SKM-1 (cell line): ENCODE results near the gene CIB2.
"Not testable (repeated sequence)": the region's sequence is repeated elsewhere in the genome, so short reads cannot be mapped to it uniquely, and the experiment has no call there.

ENCODE experiments used
- DNase-seq: peaks from one replicate; lab custom pipeline; 2025; ENCODE audit not compliant: unreplicated experiment; lab: John Stamatoyannopoulos, UW

CIB2 gene

DNA sequence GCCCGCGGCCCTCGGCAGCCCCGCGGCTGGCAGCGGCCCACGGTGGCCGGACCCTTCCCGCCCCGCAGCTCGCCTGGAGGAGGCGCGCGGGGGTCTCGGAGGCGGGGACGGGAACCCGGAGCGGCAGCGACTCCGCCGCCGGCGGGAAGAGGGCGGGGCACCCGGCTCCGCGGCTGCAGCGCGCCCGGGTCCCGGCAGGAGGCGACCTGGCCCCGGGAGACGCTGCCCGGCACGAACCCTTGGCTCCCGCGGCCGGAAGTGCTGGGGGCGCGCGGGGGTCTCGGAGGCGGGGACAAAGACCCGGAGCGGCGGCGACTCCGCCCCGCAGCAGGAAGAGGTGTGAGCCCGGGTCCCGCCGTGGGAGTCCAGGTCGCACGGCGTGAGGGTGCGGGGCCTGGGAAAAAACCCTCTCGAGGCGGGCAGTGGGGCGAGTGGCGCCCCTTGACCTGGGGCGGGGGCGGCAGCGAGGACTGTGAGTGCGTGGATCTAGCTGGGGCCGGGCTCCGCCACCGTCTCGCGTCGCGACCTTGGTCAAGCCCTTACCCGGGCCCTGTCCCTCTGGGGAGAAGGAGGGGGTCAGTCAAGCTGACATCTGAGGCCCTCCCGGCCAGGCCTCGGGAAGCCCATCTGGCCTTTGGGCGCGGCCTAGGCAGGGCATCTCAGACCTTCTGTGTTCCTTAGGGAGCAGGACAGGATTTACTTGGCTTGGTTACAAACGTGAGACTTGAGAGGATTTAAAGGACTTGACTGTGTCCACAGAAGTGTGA lies at the start of gene CIB2:
CIB2 (minus strand) TSS at position 151 of the 767 bp plus-strand sequence. CDS start 230 bp downstream, outside the sequence.
- DNase-seq: peak; percentile 17

DNA sequence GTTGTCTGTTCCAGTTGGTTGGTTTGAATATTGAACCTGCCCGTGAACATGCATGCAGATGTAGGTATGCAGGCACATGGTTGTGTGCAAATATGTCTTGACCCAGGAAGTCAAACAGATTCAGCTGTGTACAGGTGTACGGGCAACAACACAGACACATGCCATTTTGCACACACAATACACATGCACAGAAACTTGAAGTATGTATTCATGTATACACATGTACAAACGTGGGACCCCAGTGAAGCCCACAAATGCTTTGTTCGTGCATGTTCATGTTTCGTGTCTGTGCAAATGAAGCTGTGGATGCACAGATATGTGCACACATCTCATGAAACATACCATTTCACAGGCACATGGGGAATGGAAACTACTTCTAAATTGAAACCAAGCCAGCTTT lies 48.7 kb upstream of the CIB2 start:
- no peak for DNase-seq

DNA sequence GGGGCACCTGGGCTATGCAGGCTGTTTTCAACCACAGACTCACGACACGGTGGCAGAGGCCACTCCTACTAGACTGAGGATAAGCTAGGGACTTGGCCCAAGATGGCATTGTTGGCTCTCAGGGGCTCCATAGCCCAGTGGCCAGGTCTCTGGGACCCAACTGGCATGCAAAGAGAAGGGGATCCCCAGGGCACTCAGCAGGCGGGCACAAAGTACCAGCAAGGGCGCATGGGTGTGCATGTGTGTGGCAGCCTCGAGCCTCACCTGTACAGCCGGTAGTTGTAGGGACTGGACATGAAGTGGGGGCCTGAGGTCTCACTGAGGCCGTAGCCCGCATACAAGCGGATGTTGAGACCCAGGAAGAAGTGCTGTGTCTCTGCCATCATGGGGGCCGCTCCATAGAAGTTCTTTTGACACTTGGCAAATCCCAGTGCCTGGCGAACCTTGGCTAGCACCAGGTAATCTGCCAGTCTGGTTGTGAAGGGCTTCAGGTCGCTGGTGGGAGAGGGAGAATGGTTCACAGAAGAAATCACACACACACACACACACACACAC lies 48.1 kb upstream of the CIB2 start:
- no peak for DNase-seq

DNA sequence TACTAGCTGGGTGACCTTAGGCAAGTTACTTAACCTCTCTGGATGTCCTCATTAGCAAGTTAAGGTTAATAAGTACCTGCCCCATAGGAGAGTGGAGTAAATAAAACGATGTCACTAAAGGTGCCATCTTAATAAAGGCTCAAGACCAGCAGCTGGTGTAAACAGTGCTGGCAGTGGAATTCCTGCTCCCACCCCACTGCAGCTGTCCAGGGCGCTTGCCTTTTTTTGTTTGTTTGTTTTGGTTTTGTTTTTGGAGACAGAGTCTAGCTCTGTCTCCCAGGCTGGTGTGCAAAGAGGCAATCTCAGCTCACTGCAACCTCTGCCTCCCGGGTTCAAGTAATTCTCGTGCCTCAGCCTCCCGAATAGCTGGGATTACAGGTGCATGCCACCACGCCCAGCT lies 46.8 kb upstream of the CIB2 start:
- no peak for DNase-seq

DNA sequence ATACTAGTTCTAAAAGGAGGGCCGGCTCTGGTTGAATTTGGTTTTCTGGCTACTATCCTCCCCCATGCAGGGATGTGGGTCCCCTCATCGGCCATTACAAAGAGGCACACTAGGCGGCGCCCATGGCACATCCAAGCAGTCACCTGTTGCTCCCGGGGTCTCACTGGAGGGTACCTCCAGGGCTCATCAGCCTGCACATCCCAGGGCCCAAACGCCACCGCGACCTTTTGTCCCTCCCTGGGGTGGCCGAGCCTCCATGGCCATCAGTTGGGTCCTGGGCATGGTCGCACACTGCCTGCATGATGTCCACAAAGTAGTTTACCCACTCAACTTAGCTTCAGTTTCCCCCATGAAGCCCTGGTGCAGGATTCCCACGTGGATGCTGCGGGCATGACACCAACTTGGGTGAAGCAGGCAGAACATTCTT lies 46.2 kb upstream of the CIB2 start:
- DNase-seq: no peak

DNA sequence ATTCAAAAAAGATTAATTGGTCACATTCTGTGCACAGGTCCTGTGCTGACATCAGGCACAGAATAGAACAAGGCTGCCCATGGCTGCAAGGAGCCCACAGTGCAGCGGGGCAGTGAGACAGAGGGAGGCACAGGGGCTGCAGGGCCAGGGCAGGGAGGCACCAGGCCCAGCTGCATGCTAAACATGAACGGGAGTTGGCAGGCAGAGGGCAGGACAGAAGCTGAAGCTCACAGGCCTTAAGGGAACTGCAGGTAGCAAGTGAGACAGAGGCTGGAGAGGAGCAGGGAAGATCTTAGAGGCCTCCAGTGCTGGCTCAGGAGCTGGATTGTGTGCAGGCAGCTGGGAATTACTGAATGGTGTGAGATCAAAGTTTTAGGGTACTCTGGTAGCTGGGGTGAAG lies 44.1 kb upstream of the CIB2 start:
- no peak for DNase-seq

DNA sequence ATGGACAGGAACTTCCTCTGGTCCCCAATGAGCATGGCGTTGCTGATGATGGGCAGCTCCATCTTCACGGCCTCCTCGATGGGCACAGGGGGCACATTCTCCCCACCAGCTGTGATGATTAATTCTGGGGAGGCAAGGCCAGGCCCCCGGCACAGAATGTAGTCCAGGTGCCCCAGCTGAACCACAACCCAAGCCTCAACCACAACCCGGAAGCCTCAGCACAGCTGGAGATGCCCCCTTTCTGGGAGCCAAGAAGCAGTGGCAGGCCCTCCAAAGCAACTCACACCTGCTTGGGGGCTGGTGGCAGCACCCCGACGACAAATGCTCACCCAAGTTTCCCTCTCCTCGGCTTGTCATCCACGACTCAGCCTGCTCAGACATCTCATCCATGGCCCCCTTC lies 43.2 kb upstream of the CIB2 start:
- DNase-seq: no peak

DNA sequence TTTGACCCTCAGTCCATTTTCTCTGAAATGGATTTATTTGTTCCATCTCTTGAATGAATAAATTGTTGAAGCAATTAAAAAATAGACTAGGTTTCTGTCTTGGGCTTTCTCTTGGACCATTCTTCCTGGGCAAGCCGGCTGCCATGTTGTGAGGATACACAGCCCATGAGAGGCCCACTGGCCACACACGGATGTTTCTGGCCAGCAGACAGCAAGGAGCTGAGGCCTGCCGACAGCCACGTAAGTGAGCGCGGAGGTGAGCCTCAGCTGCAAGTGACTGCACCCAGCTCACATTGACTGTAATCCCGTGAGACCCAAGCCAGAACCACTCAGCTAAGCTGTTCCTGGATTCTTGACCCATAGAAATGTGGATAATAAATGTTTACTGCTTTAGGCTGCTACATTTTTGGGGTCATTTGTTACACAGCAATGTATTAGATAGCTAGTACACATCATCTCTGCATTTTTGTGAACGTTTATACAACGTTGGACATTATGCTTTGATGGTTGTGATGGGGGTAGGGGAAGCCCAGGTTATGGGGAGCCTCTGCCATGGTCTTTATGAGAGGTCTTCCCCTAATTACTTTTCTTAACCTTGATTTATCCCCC lies 40.7 kb upstream of the CIB2 start:
- DNase-seq: no peak

DNA sequence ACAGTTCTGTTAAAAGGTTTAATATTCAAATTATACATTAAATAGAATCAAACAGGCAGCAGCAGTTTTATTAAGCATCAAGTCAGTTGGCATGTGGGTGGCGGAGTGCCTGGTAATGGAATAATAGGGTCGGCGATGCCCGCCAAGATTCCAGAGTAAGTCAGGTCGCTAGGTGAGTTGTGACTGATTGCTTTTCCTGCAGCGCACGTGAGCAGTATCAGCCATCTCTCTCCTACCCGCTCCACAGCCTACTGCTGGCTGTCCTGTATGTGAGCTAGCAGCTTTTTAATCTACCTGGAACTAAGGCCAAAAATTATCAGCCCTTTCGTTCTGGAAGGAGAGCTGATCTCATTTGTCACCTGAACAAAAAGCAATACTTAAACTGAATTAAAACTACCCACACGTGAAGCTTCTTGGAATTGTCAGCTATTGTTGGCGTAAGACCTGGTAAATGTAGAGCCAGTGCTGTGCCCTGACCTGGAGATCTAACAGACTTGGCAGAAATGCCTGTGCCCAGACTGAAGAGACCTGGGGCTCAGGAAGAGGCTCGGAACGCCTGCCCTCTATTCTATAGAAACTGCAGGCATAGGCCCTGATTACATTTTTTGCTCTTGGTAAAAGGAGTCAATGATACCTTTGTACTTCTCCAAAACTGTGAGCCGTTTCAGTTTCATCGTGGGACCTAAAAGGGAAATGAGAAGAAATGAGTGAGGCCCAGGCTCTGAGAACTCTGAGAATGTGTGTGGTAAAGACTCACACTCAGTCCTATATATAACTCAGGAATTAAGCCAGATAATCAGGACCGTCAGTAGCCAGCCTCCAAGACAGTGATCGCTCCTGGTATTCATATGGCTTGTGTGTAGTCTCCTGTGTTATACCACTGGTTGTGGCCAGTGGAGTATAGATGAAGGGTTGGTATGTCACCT lies 39.9 kb upstream of the CIB2 start:
- no peak for DNase-seq

DNA sequence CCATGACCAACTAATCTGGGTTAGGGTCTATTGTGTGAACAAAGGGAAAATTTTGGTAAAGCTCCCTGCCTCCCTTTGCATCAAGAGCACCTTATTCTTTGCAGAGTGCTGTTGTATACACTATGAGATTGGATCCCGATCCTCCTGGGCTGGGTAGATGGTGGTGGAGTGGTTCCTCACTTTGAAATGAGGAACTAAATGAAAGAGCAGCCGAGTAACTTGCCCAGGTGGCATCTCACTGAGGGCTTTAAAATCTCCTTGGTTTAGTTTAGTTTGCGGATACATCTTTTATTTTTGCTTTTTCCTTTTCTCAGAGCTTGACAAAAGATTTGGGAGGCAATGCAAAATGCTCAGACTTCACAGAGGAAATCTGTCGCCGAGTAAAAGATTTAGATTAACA lies 37.4 kb upstream of the CIB2 start:
- DNase-seq: no peak

DNA sequence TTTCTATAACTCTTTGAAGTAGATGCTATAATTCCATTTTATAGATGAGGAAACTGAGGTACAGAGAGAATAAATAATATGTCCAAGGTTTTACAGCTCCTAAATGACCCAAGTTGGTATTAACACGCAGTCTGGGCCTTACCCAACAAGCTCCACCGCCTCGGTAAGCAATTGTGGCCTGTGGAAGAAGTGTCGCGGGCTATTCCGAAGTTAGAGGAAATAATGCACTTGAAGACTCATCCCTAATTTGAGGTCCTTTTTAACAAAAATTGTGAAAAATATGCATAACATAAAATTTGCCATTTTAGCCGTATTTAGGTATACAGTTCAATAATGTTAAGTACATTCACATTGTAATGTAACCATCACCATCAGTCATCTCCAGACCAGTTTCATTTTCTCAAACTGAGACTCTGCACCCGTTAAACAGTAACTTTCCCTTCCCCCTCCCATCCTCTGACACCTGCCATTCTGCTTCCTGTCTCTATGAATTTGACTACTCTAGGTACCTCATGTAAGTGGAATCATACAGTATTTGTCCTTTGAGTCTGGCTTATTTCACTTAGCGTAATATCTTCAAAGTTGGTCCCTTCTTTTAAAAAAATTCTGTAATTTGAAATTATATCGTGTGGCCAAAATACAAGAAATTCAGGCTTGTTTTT lies 36.1 kb upstream of the CIB2 start:
- DNase-seq: no peak

DNA sequence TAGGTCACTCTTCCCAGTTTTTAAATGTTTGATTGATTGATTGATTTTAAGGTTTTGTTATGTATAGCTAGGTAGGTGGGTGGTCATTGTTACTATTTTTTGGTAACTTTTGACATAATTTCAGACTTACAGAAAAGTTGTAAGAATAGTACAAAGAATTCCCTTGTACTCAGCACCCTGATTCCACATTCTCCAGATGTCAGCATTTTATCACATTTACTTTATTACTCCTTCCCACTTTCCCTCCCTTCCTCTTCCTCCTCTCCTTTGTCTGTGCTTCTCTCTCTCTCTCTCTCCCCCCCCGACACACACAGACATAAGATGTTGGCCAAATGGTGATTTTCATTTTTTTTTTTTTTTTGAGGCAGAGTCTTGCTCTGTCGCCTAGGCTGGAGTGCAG lies 32.8 kb upstream of the CIB2 start:
- DNase-seq: no peak

DNA sequence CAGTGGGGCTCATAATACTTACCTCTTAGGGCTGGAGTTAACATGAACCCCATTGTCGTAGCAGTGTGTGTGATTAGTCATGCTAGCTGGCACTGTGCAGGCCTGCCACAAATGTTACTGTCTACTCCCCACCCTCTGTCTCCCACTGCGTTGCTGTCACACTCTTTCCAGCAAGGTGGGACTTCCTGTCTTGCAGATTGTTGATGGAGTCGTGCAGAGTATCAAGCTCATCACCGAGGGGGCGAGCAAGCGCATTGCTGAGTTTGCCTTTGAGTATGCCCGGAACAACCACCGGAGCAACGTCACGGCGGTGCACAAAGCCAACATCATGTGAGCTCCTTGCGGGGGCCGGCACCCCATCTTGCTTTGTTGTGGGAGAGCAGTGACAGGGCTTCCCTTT lies 30.8 kb upstream of the CIB2 start:
- no peak for DNase-seq

DNA sequence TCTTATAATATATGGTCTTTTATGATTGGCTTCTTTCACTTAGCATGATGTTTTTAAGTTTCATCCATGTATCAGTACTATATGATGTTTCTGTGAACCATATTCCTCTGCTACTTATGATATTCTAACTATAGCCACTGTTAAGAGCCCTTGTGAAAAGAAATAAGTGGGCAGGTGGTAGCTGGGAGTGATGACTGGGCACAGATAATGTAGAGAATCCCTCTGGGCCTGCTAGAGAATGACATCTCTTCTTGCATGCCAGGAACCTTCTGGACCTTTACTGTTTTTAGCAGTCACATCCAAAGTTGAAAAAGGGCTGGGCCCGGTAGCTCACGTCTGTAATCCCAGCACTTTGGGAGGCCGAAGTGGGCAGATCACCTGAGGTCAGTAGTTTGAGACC lies 28.1 kb upstream of the CIB2 start:
- no peak for DNase-seq

DNA sequence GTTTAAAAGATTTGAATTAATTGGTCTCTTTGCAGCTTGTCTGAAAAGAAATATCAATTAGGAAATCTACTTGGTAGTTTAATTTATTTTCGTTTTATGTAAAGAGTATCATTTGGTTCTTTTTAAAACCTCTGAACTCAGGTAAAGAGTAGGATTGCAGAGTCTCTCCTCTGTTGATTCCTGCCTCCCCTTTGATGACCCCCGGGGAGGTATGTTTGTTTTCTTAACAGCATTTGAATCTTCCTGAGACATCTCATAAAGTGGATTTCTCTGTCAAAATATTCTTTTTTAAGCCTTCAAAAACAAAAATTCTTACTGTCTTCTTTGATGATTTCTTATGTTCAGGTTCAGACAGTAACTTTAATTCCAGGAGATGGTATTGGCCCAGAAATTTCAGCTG lies 26.0 kb upstream of the CIB2 start:
- no peak for DNase-seq

DNA sequence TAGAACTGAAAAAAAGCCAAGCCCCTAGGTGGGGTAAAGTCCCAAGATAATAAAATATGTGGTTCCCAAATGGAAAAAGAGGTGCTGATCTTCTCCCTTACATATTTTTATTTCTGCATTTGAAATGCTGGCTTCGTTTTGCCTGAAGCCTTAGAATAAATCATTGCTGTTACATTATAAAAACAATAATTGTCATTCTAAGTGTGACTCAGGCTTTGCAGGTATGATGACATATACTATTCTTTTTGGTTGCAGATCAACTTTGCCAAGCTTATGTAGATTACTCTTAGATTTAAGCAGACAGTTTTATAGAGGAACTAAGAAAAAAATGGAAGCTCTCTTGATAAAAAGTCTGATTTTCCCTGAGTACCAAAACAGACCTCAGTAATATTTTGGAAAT lies 25.4 kb upstream of the CIB2 start:
- DNase-seq: no peak

DNA sequence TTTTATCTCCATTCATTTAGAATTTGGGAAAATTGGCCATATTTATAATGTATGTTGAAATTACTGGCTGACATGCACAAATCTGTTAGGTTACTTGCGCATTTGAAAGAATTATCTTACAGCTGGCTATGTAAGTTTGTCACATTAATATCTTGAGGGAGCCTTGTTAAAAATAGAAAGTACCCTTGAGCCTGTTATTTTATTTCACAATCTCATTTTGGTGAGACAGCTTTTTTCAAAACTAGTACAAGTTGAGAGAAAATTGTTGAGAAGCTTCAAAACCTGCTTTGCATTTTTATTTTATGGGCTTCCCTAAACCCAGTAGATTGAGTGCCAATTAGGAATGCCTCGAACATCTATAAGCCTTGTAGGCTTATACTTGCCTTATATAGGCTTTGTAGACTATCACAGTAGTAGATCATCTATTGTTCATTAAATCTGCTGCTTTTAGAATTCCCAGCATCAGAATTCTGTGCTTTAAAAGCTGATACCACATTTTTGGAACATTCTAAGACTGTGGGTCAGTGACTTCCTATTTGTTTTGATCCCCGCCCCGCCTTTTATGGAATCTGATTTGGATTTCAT lies 24.2 kb upstream of the CIB2 start:
- DNase-seq: no peak

DNA sequence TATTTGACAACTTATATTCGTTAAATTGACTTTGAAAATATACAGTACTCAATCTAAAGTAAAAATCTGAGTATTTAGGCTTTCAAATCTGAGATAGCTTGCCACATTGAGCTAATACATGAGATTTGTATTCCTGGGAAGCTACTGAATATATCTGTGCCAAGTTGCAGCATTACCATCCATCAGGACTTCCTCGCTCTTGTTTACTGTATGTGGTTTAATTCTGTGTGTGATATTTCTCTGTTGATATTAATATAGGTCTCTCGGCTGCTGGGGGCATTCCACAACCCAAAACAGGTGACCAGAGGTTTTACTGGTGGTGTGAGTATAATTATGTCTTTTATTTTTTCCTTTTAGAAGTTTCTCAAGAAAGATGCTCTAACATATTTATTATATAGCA lies 23.7 kb upstream of the CIB2 start:
- DNase-seq: no peak

DNA sequence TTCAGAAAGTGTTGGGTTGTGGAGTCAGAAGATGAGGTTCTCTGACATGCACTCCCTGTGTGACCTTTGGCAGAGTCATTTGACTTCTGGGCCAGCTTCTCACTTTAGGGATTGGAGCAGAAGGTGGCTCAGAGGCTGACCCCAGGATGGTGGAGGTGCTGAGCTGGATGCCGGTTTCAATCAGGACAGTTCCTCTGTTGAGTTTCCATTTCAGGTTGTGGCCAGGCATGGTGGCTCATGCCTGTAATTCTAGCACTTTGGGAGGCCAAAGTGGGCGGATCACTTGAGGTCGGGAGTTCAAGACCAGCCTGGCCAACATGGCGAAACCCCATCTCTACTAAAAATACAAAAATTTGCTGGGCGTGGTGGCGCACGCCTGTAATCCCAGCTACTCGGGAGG lies 19.8 kb upstream of the CIB2 start:
- not testable (repeated sequence) for DNase-seq
